HG03432 (cell line): ENCODE measurements around the gene SLC6A6.
A peak's percentile ranks its signal among the peaks of the same experiment; 100 is the strongest.

Experiments
- ATAC-seq: cut with Tn5 transposase; IDR thresholded peaks from one replicate; pipeline ENCODE4 v1.9.1; 2021; ENCODE audit warnings: mild to moderate bottlenecking, moderate library complexity; ENCODE audit not compliant: unreplicated experiment

SLC6A6 gene

GRCh38 chr3:14415501-14415900, 13.1 kb downstream of the SLC6A6 start:
- ATAC-seq, result no peak

- ATAC-seq, result no peak
Measured at GRCh38 chr3:14416453-14416852, 14.0 kb downstream of the SLC6A6 start.

DNA sequence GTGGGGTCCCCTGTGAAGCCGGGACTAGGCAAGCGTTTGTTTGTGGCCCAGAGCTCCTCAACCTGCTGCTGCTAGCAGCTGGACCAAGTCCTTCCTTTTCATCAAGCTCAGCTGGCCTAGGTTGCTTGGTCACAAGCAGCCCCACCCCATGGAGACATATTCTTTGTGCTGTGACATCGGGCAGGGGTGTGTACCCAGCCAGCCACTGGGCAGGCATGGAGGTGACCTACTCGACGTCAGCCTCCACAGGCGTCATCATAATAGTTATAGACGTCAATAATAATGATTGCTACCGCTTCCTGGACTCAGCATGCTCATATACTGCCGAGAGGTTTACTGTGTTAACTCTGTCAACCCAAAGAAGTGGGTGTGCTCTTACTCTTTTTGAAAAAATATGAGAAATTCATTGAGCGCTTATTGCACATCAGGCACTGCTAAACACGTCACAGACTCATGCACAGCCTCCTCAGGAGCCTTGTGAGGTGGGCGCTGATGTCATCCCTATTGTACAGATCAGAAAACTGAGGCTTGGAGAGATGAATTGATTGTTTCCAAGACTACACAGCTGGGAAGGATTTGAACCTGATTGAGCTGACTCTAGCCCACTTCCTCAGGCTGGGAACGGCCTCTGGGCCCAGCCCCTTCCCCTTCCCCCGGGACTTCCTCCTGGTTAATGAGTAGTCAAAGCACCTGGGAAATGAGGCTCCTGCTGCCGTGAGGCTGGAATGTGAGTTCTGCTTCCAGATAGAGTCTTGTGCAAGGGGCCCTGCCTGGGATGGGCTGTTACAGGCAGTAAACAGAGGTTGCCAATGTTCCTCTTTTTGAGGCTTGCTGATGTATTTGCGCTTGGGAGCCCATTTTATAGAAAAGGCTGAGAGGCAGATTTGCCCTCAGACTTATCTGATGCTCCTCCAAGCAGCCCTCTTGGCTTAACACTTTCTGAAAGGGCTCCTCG, 16.2 kb downstream of the SLC6A6 start:
- no peak for ATAC-seq

- ATAC-seq, result no peak
Measured at GRCh38 chr3:14422016-14422963, 19.9 kb downstream of the SLC6A6 start.

GRCh38 chr3:14423197-14423743, 20.9 kb downstream of the SLC6A6 start:
- ATAC-seq, result no peak

GRCh38 chr3:14423963-14424362, 21.6 kb downstream of the SLC6A6 start:
- no peak for ATAC-seq

DNA sequence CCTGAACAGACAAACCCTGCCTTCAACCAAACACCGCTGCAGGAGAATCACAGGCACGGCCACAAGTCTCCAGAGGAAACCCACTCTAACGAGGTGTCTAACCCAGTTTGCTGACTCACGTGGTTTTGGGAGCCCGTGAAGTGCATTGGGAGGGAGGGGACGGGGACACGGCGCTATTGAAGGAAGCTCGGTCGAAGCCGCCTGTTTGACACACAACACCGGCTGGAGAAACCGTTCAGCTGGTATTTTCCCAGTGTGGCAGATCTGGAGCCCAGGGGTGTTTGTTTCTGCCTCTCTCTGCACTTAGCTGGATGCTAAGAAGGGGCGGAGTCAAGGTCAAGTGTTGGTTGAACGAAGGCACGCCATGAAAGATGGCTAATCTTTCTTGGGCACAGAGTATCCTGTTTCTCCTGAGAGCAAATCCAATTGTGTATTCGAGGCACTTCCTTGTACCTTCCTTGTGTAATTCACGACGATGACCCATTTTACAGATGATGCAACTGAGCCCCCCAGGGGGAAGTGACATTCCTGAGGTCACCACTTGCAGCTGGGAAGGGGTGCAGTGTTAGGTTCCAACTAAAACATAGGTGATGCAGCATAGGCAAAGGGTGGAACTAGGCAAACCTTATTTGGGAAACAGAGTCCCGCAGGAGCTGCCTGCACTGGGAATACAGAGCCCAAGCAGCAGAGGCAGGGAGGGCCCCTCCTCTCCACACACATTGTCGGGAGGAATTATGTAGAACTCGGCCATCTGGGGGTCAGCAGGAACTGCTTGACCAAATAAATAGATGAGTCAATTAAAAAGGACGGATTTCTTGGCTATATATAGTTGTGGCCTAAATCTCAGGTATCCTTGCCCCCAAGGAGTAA, 22.5 kb downstream of the SLC6A6 start:
- ATAC-seq, result no peak

DNA sequence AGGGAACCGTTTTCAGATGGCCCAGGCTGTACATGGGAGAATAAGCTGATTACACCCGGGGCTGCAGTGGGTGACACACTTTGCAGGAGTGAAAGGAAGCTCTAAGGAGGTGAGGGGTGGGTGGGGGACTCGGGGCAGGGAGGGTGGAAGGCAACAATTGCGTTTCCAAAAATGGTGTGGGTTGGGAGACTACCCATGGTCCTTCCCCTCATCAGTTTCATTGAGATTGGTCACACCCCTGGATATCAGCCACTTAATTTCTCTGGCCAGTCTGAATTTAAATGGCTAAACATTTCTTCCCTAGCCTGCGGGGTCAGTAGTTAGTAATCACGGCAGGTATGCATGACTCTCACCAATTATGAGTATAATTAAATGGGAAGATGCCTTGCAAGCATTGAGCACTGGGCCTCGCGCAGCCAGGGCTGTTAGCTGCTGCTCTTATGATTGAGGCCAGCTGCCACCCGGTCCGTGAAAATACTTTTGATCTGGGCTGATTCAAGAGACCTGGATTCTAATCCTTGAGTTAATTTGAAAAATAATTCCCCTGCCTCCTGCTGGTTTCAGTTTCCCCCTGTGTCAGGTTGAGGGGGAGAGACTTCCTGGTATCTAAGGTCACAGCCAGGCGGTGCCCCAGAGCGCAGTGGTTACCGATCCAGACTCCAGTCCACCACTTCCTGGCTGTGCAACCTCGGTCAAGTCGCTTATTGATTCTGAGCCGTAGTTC, 23.3 kb downstream of the SLC6A6 start:
- peak; percentile 65 for ATAC-seq

DNA sequence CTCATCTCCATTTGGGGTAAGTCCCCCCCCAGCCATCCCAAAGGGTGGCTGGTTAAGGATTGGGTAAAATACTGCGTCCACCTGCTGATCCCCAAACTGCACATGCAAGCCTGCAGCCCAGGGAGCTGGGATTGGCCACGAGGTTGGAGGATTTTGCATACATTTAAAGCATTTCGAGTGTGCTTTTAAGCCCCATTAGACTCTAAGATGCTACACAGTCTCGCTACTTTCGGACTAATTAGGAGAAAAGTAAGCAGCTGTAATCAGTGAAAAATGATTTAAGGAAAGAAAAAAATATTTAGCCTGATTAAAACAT, 23.9 kb downstream of the SLC6A6 start:
- no peak for ATAC-seq

DNA sequence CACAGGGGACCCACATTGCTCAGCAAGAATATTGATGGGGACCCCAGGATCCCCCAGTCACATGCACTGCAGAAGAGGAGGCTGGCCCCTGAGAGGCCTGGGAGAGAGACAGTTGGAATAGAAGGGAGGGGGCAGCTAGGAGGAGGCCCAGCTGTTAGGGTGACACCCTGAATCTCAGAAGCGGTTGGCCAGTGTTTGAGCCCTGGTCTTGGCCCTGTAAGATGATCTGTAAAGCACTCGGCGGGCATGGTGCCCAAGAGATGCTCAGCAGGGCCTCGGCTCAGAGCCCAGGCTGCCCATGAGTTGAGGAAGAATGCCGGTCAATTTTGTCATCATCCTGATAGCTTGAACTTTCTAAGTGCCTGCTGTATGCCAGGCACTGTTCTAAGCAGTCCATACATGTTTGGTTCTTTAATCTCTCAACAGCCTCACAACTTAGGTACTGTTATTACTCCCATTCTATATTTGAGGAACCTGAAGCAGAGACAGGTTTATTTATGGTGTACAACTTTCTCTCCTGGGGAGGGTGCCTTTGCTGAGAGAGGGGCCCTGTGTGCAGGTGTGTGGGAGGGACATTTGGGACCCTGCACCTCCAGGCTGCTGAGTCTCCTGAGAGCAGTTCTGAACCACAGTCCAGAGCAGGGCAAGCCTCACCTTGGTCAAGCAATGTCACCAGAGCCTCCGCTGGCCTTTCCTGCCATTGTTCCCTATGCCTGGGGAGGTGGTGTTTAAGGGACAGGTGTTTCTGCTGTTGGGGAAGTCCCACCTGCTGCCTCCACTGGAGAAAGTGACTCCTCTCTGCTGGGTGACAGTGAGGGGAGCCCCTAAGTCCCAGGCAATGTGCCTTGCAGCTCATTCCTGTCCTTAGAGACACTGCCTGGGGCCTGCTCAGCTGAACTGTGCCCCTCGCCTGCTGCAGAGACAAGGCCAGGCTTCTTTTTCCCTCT, 26.0 kb downstream of the SLC6A6 start:
- ATAC-seq, result no peak

DNA sequence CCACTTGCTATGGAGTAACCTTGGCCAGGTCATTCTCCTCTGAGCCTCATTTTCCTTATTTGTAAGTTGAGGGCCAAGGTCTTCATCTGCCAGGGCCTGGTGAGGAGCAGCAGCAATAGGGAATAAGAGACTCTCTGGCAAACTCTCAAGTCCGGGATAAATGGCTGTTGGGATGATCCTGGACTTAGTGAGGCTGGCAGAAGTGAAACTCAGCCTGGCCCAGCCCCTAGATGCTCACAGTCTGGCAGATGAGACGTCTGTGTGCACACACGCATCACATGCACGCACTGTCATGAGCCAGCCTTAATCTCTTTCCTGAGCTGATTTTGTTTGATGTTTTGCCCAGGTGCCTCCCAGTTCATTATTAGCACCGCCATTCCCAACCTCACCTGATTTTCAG, 26.8 kb downstream of the SLC6A6 start:
- ATAC-seq, result no peak

- no peak for ATAC-seq
Measured at GRCh38 chr3:14429640-14430039, 27.2 kb downstream of the SLC6A6 start.

GRCh38 chr3:14430053-14430452, 27.6 kb downstream of the SLC6A6 start:
- no peak for ATAC-seq

DNA sequence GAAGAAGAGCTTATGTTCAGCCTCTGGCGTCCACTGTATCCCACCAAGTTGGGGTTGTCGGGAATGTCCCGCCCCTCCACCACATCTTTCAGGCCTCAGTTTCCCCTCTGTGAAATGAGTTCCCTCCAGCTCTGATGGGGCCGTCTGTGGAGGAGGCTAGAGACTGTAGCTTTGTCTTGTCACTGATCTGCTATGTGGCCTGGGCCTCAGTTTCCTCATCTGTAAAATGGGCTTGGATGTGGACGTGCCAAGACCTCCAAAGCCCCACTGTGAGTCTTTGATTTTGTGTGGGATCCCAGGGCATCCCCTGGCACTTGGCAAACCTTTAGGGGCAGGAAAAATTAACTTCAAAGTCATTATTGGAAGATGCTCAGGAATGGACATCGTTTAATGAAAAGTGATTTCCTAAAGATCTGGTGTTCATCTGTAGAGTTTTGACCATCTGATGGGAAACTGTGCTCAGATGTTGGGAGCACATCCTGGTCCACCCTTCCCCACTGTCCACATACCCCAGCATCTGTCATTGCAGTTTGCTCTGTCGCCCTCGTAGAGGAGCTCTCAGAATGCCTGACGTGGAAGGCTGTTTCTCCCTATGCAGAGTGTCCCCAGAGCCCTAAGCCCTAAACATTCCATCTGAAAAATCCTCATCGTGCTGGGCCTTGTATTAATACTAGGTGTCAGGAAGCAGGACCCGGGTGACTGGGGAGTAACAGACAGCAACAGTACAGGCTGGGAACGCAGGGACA, 28.5 kb downstream of the SLC6A6 start:
- no peak for ATAC-seq

DNA sequence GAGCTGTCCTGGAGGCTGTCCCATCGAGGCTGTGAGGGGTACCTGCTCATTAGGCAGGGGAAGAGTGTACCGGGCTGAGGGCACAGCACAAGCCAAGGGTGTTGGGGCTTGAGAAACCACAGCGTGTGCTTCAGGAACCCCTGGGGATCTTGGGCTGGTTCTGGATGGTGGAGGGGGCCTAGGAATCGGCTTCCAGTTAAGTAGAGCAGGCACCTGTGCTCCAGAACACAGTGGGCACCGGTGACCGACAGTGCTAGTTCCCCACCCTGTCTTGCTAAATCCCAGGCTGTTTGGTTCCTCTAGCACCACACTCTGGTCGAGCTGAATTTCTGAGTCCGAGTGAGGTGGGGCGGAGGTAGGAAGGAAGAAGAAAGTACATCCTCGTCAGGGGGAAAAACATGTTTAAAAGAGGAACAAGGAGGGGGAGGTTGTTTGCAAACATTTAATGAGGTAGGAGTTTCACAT, 29.1 kb downstream of the SLC6A6 start:
- ATAC-seq, result peak; percentile 33

GRCh38 chr3:14431917-14432834, 29.8 kb downstream of the SLC6A6 start:
- peak; percentile 83 for ATAC-seq

DNA sequence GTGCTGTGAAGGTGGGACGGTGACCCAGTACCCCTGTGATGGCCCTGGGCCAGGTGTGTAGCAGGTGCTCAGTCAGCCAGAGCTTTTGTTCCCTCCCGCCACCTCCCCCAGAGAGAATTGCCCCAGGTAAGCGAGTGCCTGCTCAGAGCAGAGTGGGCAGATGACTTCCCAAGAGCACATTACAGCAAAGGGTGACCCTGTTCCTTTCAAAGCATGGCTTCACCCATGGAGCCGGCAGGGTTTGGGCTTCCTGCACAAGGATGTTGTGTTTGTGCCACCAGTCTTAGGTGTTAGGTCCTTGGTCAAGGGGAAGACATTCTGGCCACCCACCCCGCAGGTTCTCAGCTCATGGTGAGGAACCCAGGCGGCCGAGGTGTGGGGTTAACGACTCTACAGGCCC, 30.7 kb downstream of the SLC6A6 start:
- ATAC-seq, result no peak
